Caco-2 (cell line): ENCODE results near the gene DPP10. TPM values are rescaled to one million over a fixed set of nuclear protein-coding genes. Genes with fewer than 3 reads are reported as not detected.

ENCODE experiments used
- BruUV-seq: library from RNA; stranded (reverse); fragments of 400-500 nt; replicated peaks from 2 replicates; lab custom pipeline; 2021; lab: Mats Ljungman, UMichigan
- CTCF ChIA-PET: fragments of 300-600 bp; sonication (Branson Sonifier 250); formaldehyde crosslinking; loops from one replicate; lab custom pipeline; 2022; ENCODE audit warnings: antibody characterized with exemption; lab: Charles Lee
- POLR2A ChIA-PET: fragments of 300-600 bp; sonication (Branson Sonifier 250); formaldehyde crosslinking; loops from one replicate; lab custom pipeline; 2022; ENCODE audit warnings: antibody characterized with exemption; lab: Charles Lee
- DNase-seq, 2 experiments: peaks; one replicate each; pipeline versions ENCODE4 v3.0.0 to v3.0.0-alpha.2; 2020 to 2022
- H3K27me3 ChIP-seq: replicated peaks from 2 replicates; pipeline ENCODE4 v1.6.0; 2011; ENCODE audit warnings: low read length; ENCODE audit not compliant: control insufficient read depth, insufficient read depth
- H3K36me3 ChIP-seq: 2 replicates; pipeline ENCODE4 v1.5.1; 2011; ENCODE audit warnings: low read length; ENCODE audit not compliant: control insufficient read depth, insufficient read depth
- H3K4me1 ChIP-seq: fragments of 250-450 bp; sonication (Bioruptor Pico); 2 replicates; pipeline ENCODE4 v1.5.1; 2020; ENCODE audit warnings: mild to moderate bottlenecking
- H3K4me3 ChIP-seq: 2 replicates; pipeline ENCODE4 v1.5.1; 2011; ENCODE audit warnings: low read depth, mild to moderate bottlenecking, control low read depth, low read length
- H3K9me3 ChIP-seq: fragments of 250-450 bp; sonication (Bioruptor Pico); 2 replicates; pipeline ENCODE4 v1.5.1; 2020; ENCODE audit warnings: mild to moderate bottlenecking, moderate library complexity
- H3K27ac Mint-ChIP-seq: one replicate; pipeline ENCODE4 v1.8.0; 2022; ENCODE audit warnings: mixed read lengths; ENCODE audit not compliant: unreplicated experiment
- H3K27me3 Mint-ChIP-seq: one replicate; pipeline ENCODE4 v1.8.0; 2022; ENCODE audit warnings: mixed read lengths; ENCODE audit not compliant: insufficient read depth, unreplicated experiment
- H3K36me3 Mint-ChIP-seq: one replicate; pipeline ENCODE4 v1.8.0; 2022; ENCODE audit warnings: mild to moderate bottlenecking, mixed read lengths; ENCODE audit not compliant: insufficient read depth, unreplicated experiment
- H3K4me1 Mint-ChIP-seq: one replicate; pipeline ENCODE4 v1.8.0; 2022; ENCODE audit warnings: low read depth, mixed read lengths; ENCODE audit not compliant: unreplicated experiment
- H3K4me3 Mint-ChIP-seq: one replicate; pipeline ENCODE4 v1.8.0; 2022; ENCODE audit warnings: mild to moderate bottlenecking, moderate library complexity, mixed read lengths; ENCODE audit not compliant: unreplicated experiment
- H3K9me3 Mint-ChIP-seq: one replicate; pipeline ENCODE4 v1.8.0; 2022; ENCODE audit warnings: mixed read lengths; ENCODE audit not compliant: unreplicated experiment
- intact Hi-C: fragments of 100-400 bp; cut with micrococcal nuclease; formaldehyde crosslinking; loops from one replicate; pipeline ENCODE4 v1.10.0; 2022; ENCODE audit not compliant: unreplicated experiment
- total RNA-seq: library from RNA; stranded (reverse); gene quantifications from 2 replicates; pipeline ENCODE4 v1.2.3, GENCODE V29; 2022
- TF ChIP-seq, protein P1 (sequence below), 2 experiments: fragments of 200-600 bp in 1 of 2; IDR thresholded peaks; 1 replicate in 1 of 2; 2 replicates in 1 of 2; pipeline versions ENCODE4 v1.5.1 to v1.8.0; 2011 to 2022; ENCODE audit warnings: antibody characterized with exemption in 1 of 2, control low read depth in 1 of 2, inconsistent platforms in 1 of 2, low read depth in 1 of 2, low read length in 1 of 2, mild to moderate bottlenecking in 1 of 2, moderate library complexity in 1 of 2; ENCODE audit not compliant: insufficient read depth in 1 of 2, severe bottlenecking in 1 of 2, unreplicated experiment in 1 of 2

Gene DPP10
- total RNA-seq, 1 experiment from 2014 or later, result not detected

DNA sequence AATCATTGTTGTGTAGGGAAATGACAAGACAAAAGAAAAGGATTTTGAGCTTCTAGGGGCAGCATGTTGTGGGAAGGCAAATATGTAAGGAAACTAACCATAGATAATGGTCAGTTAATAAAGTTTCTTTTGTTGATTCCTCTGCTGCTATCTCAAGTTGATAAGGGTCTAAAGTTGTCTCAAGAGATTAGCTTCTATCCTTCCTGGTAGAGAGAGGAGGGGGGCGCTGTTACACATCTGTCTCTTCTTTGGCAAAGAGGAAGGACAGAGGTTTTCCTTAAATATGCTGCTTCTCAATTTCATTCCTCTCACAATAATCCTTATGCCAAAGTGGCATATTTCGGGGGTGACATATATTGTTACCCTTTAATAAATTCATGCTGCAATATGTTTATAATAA, 944.0 kb downstream of the DPP10 start:
- Histone ChIP-seq H3K36me3 (no peaks in the 10 kb centered on the region), H3K9me3 (no peaks in the 10 kb centered on the region; the same call in 1 of the 2 replicates), H3K4me1 (no peaks in the 10 kb centered on the region), H3K27me3 (no peaks in the 10 kb centered on the region), H3K4me3 (no peak overlapping the region)
- no TSS peak for BruUV-seq
- no peaks in the 10 kb centered on the region for H3K4me1 Mint-ChIP-seq
- no peak overlapping the region for H3K4me3 Mint-ChIP-seq
- ChIA-PET POLR2A (no interaction called here), CTCF (no interaction called here)
- peaks cover 19% of the 10 kb centered on the region for H3K9me3 Mint-ChIP-seq
- DNase-seq, result no peak
- H3K27ac Mint-ChIP-seq, result no peak overlapping the region
- no peaks in the 10 kb centered on the region for H3K27me3 Mint-ChIP-seq
- TF ChIP-seq, protein P1, sequence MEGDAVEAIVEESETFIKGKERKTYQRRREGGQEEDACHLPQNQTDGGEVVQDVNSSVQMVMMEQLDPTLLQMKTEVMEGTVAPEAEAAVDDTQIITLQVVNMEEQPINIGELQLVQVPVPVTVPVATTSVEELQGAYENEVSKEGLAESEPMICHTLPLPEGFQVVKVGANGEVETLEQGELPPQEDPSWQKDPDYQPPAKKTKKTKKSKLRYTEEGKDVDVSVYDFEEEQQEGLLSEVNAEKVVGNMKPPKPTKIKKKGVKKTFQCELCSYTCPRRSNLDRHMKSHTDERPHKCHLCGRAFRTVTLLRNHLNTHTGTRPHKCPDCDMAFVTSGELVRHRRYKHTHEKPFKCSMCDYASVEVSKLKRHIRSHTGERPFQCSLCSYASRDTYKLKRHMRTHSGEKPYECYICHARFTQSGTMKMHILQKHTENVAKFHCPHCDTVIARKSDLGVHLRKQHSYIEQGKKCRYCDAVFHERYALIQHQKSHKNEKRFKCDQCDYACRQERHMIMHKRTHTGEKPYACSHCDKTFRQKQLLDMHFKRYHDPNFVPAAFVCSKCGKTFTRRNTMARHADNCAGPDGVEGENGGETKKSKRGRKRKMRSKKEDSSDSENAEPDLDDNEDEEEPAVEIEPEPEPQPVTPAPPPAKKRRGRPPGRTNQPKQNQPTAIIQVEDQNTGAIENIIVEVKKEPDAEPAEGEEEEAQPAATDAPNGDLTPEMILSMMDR (IDR thresholded peaks at IDR 0.05; ENCODE audit: insufficient read depth in 1 of 2, low read depth in 1 of 2, low read length in 1 of 2, severe bottlenecking in 1 of 2, unreplicated experiment in 1 of 2), result no peak
- H3K36me3 Mint-ChIP-seq, result no peaks in the 10 kb centered on the region
- intact Hi-C loops, result no loop called here

DNA sequence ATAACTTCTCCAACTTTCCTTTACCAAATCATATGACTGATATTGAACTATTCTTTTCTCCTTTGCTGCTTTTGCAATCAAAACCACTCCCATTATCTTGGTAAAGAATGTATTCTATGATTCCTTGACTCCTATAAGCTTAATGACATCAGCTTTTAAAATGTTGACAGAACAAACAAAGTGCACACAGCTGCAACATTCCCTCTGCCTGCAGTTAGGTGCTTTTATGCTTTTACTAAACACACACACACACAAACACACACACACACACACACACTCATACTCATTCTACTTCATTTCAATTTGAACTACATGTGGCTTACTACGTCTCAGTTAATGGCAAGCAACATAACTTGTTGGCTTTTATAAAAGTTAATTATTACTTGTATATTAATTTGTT, 946.6 kb downstream of the DPP10 start:
- TF ChIP-seq, protein P1 (IDR thresholded peaks at IDR 0.05; ENCODE audit: insufficient read depth in 1 of 2, low read depth in 1 of 2, low read length in 1 of 2, severe bottlenecking in 1 of 2, unreplicated experiment in 1 of 2), result no peak
- H3K27ac Mint-ChIP-seq, result no peak overlapping the region
- H3K27me3 Mint-ChIP-seq, result no peaks in the 10 kb centered on the region
- no peaks in the 10 kb centered on the region for H3K4me1 Mint-ChIP-seq
- POLR2A ChIA-PET, result no interaction called here
- Histone ChIP-seq H3K9me3 (no peaks in the 10 kb centered on the region), H3K36me3 (no peaks in the 10 kb centered on the region), H3K27me3 (no peaks in the 10 kb centered on the region), H3K4me1 (no peaks in the 10 kb centered on the region), H3K4me3 (no peak overlapping the region)
- no peak overlapping the region for H3K4me3 Mint-ChIP-seq
- no peaks in the 10 kb centered on the region for H3K36me3 Mint-ChIP-seq
- intact Hi-C loops, result no loop called here
- BruUV-seq, result no TSS peak
- CTCF ChIA-PET, result no interaction called here
- no peak for DNase-seq
- peaks cover 14% of the 10 kb centered on the region for H3K9me3 Mint-ChIP-seq

DNA sequence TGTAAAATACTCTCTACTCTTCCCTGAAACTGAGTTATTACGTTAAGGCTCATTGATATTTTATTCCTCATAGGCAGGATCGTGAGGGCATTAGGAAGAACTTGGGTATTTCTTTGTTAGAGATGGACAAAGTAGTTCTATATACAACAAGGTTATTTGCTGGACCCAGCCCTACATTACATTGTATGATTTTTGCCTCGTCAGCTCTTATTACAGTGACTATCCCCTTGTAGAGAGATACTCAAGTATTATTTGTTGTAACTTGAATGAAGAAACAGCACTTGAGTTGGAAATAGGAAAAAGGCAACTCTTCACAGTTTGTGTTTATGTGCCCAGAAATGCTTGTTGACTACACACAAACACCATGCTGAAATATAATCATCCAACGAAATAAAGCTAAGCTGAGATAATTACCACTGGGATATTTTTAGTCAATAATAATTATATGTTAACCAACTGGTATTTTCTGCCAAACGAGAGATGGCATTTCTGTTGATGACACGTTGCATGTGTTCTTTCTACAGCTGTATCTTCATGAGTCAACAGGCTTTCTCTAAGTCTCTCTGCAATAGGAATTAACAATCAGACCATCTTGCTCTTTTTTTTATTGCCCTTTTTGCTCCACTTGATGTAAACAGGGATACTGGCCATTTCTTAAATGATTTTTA, 947.6 kb downstream of the DPP10 start:
- H3K27me3 Mint-ChIP-seq, result no peaks in the 10 kb centered on the region
- no peak for DNase-seq
- Histone ChIP-seq H3K36me3 (no peaks in the 10 kb centered on the region), H3K27me3 (no peaks in the 10 kb centered on the region), H3K9me3 (no peaks in the 10 kb centered on the region), H3K4me1 (no peaks in the 10 kb centered on the region), H3K4me3 (no peak overlapping the region)
- no peak overlapping the region for H3K27ac Mint-ChIP-seq
- no peaks in the 10 kb centered on the region for H3K36me3 Mint-ChIP-seq
- BruUV-seq, result no TSS peak
- ChIA-PET POLR2A (no interaction called here), CTCF (no interaction called here)
- no peak overlapping the region for H3K4me3 Mint-ChIP-seq
- no peaks in the 10 kb centered on the region for H3K4me1 Mint-ChIP-seq
- intact Hi-C loops, result no loop called here
- TF ChIP-seq, protein P1 (IDR thresholded peaks at IDR 0.05; ENCODE audit: insufficient read depth in 1 of 2, low read depth in 1 of 2, low read length in 1 of 2, severe bottlenecking in 1 of 2, unreplicated experiment in 1 of 2), result no peak
- peaks cover 4% of the 10 kb centered on the region for H3K9me3 Mint-ChIP-seq
